Upper lobe of right lung (tissue), 1 donor: ENCODE measurements around the gene CCDC15. TPM values are rescaled to one million over a fixed set of nuclear protein-coding genes. Genes with fewer than 3 reads are reported as not detected.

Experiments used
- ATAC-seq: fragments of 200-7000 bp; cut with Tn5 transposase; one replicate; pipeline ENCODE4 v1.9.1; 2020; ENCODE audit warnings: mild to moderate bottlenecking, moderate library complexity
- DNase-seq: peaks from one replicate; pipeline ENCODE4 v3.0.0-alpha.2; 2020
- H3K27ac ChIP-seq: fragments of 200-600 bp; one replicate; pipeline ENCODE4 v1.8.0; 2022
- H3K27me3 ChIP-seq: fragments of 200-600 bp; one replicate; pipeline ENCODE4 v1.8.0; 2022; ENCODE audit warnings: mild to moderate bottlenecking
- H3K36me3 ChIP-seq: fragments of 200-600 bp; one replicate; pipeline ENCODE4 v1.8.0; 2022
- H3K4me1 ChIP-seq: fragments of 200-600 bp; one replicate; pipeline ENCODE4 v1.8.0; 2022
- H3K4me3 ChIP-seq: fragments of 200-600 bp; one replicate; pipeline ENCODE4 v1.8.0; 2022; ENCODE audit warnings: mild to moderate bottlenecking
- H3K9me3 ChIP-seq: fragments of 200-600 bp; one replicate; pipeline ENCODE4 v1.8.0; 2022
- CTCF ChIP-seq: fragments of 200-600 bp; IDR thresholded peaks from one replicate; pipeline ENCODE4 v1.8.0; 2022; ENCODE audit warnings: antibody characterized with exemption
- intact Hi-C: fragments of 100-400 bp; cut with DNase I; formaldehyde crosslinking; loops from one replicate; pipeline ENCODE4 v1.11.0; 2022
- total RNA-seq: library from RNA; stranded (reverse); fragmentation: NEBNext Ultra II Directional; extraction: Animal tissue kit (Norgen Biotek cat#: 25700); gene quantifications from one replicate; pipeline ENCODE4 v1.2.1, GENCODE V29; 2021
- donor health status: DM: no; HTN: yes; CAD: no; lungs with severe emphysema.

The CCDC15 gene
- total RNA-seq, 1 donor from 2014 or later = 1.5 TPM

- peak overlapping the region; percentile 51 for H3K27ac ChIP-seq
- ATAC-seq (peak; percentile 92), DNase-seq (peak; percentile 89)
- H3K9me3 ChIP-seq = no peaks in the 10 kb centered on the region
- no peaks in the 10 kb centered on the region for H3K36me3 ChIP-seq
- TF ChIP-seq CTCF = no peak
- no peak overlapping the region for H3K4me3 ChIP-seq
- H3K27me3 ChIP-seq = peaks cover 6% of the 10 kb centered on the region
- intact Hi-C loops = no loop called here
- peaks cover 10% of the 10 kb centered on the region for H3K4me1 ChIP-seq
These were observed 116.8 kb downstream of the CCDC15 start for GRCh38 chr11:125070699-125071254.

- DNase-seq = no peak
- TF ChIP-seq CTCF = no peak
- intact Hi-C loops = no loop called here
- ATAC-seq = no peak
- Histone ChIP-seq H3K36me3 (no peaks in the 10 kb centered on the region), H3K27me3 (no peaks in the 10 kb centered on the region), H3K9me3 (no peaks in the 10 kb centered on the region), H3K4me3 (no peak overlapping the region), H3K4me1 (peaks cover 10% of the 10 kb centered on the region), H3K27ac (peak overlapping the region; percentile 51)
These were observed 117.4 kb downstream of the CCDC15 start for GRCh38 chr11:125071435-125071834.

- Histone ChIP-seq H3K27ac (peak overlapping the region; percentile 51), H3K36me3 (no peaks in the 10 kb centered on the region), H3K27me3 (no peaks in the 10 kb centered on the region), H3K9me3 (no peaks in the 10 kb centered on the region), H3K4me1 (peaks cover 10% of the 10 kb centered on the region), H3K4me3 (no peak overlapping the region)
- DNase-seq (peak; percentile 45), ATAC-seq (no peak)
- intact Hi-C loops = no loop called here
- no peak for TF ChIP-seq CTCF
These were observed 117.8 kb downstream of the CCDC15 start for GRCh38 chr11:125071846-125072217.

GRCh38 chr11:125072218-125072960 is 118.4 kb downstream of the CCDC15 start:
- intact Hi-C loops = no loop called here
- no peaks in the 10 kb centered on the region for H3K36me3 ChIP-seq
- peak; percentile 55 for DNase-seq
- peaks cover 10% of the 10 kb centered on the region for H3K4me1 ChIP-seq
- no peak for TF ChIP-seq CTCF
- ATAC-seq = peak; percentile 67
- no peaks in the 10 kb centered on the region for H3K27me3 ChIP-seq
- H3K9me3 ChIP-seq = no peaks in the 10 kb centered on the region
- no peak overlapping the region for H3K4me3 ChIP-seq
- H3K27ac ChIP-seq = peak overlapping the region; percentile 51

- peaks cover 10% of the 10 kb centered on the region for H3K4me1 ChIP-seq
- no peak overlapping the region for H3K4me3 ChIP-seq
- DNase-seq (peak; percentile 58), ATAC-seq (no peak)
- TF ChIP-seq CTCF = no peak
- intact Hi-C loops = no loop called here
- no peaks in the 10 kb centered on the region for H3K36me3 ChIP-seq
- H3K27me3 ChIP-seq = no peaks in the 10 kb centered on the region
- no peaks in the 10 kb centered on the region for H3K9me3 ChIP-seq
- H3K27ac ChIP-seq = peak overlapping the region; percentile 51
These were observed 119.1 kb downstream of the CCDC15 start for GRCh38 chr11:125072961-125073590.
